ENCODE measurements around the gene MAPK12.

DNA sequence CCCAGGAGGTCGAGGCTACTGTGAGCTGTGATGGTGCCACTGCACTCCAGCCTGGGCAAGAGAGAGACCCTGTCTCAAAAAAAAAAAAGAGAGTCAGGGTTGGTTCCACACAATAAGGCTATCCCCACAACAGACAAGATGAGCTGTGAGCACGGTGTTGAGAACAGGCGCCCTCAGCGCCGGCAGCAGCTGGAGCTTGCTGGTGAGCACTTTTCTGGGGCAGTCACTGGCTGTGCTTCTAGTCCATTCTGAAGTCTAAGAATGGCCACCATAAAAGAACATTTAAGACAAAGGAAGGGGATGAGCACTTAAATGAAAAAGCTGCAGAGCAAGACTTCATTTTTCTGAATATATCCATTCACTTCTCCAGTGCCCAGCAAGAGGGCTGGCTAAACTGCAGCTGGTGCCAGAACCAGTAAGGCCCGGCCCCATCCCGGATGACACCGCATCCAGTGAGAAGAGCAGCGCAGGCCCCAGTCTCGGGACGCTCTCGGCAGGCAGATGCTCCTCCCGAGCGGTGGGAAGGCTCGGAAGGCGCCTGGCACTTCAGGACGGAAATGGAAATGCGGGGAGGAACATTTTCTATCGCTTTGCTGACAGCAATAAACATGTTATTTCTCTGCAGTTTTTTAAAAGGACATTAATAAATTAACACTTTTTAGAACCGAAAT is 28.9 kb downstream of the MAPK12 start:
- TF ChIP-seq, protein P1, sequence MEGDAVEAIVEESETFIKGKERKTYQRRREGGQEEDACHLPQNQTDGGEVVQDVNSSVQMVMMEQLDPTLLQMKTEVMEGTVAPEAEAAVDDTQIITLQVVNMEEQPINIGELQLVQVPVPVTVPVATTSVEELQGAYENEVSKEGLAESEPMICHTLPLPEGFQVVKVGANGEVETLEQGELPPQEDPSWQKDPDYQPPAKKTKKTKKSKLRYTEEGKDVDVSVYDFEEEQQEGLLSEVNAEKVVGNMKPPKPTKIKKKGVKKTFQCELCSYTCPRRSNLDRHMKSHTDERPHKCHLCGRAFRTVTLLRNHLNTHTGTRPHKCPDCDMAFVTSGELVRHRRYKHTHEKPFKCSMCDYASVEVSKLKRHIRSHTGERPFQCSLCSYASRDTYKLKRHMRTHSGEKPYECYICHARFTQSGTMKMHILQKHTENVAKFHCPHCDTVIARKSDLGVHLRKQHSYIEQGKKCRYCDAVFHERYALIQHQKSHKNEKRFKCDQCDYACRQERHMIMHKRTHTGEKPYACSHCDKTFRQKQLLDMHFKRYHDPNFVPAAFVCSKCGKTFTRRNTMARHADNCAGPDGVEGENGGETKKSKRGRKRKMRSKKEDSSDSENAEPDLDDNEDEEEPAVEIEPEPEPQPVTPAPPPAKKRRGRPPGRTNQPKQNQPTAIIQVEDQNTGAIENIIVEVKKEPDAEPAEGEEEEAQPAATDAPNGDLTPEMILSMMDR (conservative IDR thresholded peaks at IDR 0.05; ENCODE audit: low read length) = no peak
- no peak for TF ChIP-seq EZH2phosphoT487 (IDR thresholded peaks at IDR 0.05; ENCODE audit: borderline replicate concordance)
